Hematopoietic multipotent progenitor cell treated with erythropoietin and hydrocortisone succinate and interleukin-3 and kit ligand, for 8 days (in vitro differentiated cells): Measurements from ENCODE around the gene SRD5A2.

Source experiments
- DNase-seq: peaks from one replicate; pipeline ENCODE4 v3.0.0-alpha.2; 2015

The SRD5A2 gene

GRCh38 chr2:31580321-31581117 lies at the start of gene SRD5A2:
TSS of gene SRD5A2 (minus strand) at chr2:31580938. CDS start at chr2:31580900, 38 bp downstream.
- DNase-seq = no peak

- DNase-seq = no peak
Observed at GRCh38 chr2:31606509-31606908, 25.8 kb upstream of the SRD5A2 start.

GRCh38 chr2:31598694-31599093 lies 18.0 kb upstream of the SRD5A2 start:
- DNase-seq = no peak

GRCh38 chr2:31586230-31586629 lies 5.5 kb upstream of the SRD5A2 start:
- no peak for DNase-seq

- no peak for DNase-seq
Observed at GRCh38 chr2:31581124-31581795, 522 bp upstream of the SRD5A2 start.

- no peak for DNase-seq
Observed at GRCh38 chr2:31579996-31580320, 780 bp downstream of the SRD5A2 start.

- DNase-seq = no peak
Observed at GRCh38 chr2:31578316-31578715, 2.4 kb downstream of the SRD5A2 start.

GRCh38 chr2:31577143-31577542 lies 3.6 kb downstream of the SRD5A2 start:
- DNase-seq = no peak

- DNase-seq = no peak
Observed at GRCh38 chr2:31568585-31569201, 12.0 kb downstream of the SRD5A2 start.

GRCh38 chr2:31567679-31568078 lies 13.1 kb downstream of the SRD5A2 start:
- no peak for DNase-seq

- DNase-seq = no peak
Observed at GRCh38 chr2:31563273-31563839, 17.4 kb downstream of the SRD5A2 start.

GRCh38 chr2:31561823-31562222 lies 18.9 kb downstream of the SRD5A2 start:
- no peak for DNase-seq

GRCh38 chr2:31558401-31559295 lies 22.1 kb downstream of the SRD5A2 start:
- DNase-seq = no peak

- DNase-seq = no peak
Observed at GRCh38 chr2:31556940-31557339, 23.8 kb downstream of the SRD5A2 start.

GRCh38 chr2:31555967-31556706 lies 24.6 kb downstream of the SRD5A2 start:
- no peak for DNase-seq

GRCh38 chr2:31553362-31553761 lies 27.4 kb downstream of the SRD5A2 start:
- DNase-seq = no peak

- no peak for DNase-seq
Observed at GRCh38 chr2:31547485-31547884, 33.3 kb downstream of the SRD5A2 start.

GRCh38 chr2:31541853-31542252 lies 38.9 kb downstream of the SRD5A2 start:
- no peak for DNase-seq

GRCh38 chr2:31539505-31539904 lies 41.2 kb downstream of the SRD5A2 start:
- DNase-seq = no peak

- no peak for DNase-seq
Observed at GRCh38 chr2:31535768-31536167, 45.0 kb downstream of the SRD5A2 start.

- no peak for DNase-seq
Observed at GRCh38 chr2:31534636-31535035, 46.1 kb downstream of the SRD5A2 start.

GRCh38 chr2:31533036-31533435 lies 47.7 kb downstream of the SRD5A2 start:
- no peak for DNase-seq
